K562 (cell line): ENCODE data around the gene NAA80. TPM values are rescaled to one million over a fixed set of nuclear protein-coding genes. Genes with fewer than 3 reads are reported as not detected.

Experiments used
- ARID1B ChIP-seq: fragments of 450-650 bp; IDR thresholded peaks from 2 replicates; pipeline ENCODE4 v1.6.1; 2016; ENCODE audit warnings: antibody characterized with exemption, mild to moderate bottlenecking, inconsistent platforms
- BMI1 ChIP-seq: fragments of 150-350 bp; IDR thresholded peaks from 2 replicates; pipeline ENCODE4 v1.6.1; 2014; ENCODE audit warnings: low read length
- BRCA1 ChIP-seq, 2 experiments: fragments of 450-650 bp in 1 of 2; sonication (generic) in 1 of 2; formaldehyde crosslinking in 1 of 2; IDR thresholded peaks; 2 replicates each; pipeline versions ENCODE4 v1.5.0 to v1.6.1; 2017 to 2020; ENCODE audit warnings: mild to moderate bottlenecking in 1 of 2, missing genetic modification reagents in 1 of 2
- ELK1 ChIP-seq: sonication (generic); formaldehyde crosslinking; IDR thresholded peaks from 2 replicates; pipeline ENCODE4 v1.8.1; 2022; ENCODE audit warnings: missing genetic modification reagents
- KAT7 ChIP-seq: sonication (generic); formaldehyde crosslinking; IDR thresholded peaks from 2 replicates; pipeline ENCODE4 v1.8.0; 2022; ENCODE audit warnings: missing genetic modification reagents, mild to moderate bottlenecking, borderline replicate concordance
- MAX ChIP-seq: sonication (generic); formaldehyde crosslinking; IDR thresholded peaks from 2 replicates; pipeline ENCODE4 v1.9.0; 2022; ENCODE audit warnings: mild to moderate bottlenecking, missing genetic modification reagents
- MEIS2 ChIP-seq: fragments of 450-650 bp; IDR thresholded peaks from 2 replicates; pipeline ENCODE4 v1.6.1; 2014; ENCODE audit warnings: mild to moderate bottlenecking; ENCODE audit not compliant: partially characterized antibody
- NFATC3 ChIP-seq: fragments of 450-650 bp; IDR thresholded peaks from 2 replicates; pipeline ENCODE4 v1.6.1; 2017; ENCODE audit warnings: mild to moderate bottlenecking
- NFIC ChIP-seq: fragments of 450-650 bp; IDR thresholded peaks from 2 replicates; pipeline ENCODE4 v1.6.1; 2017; ENCODE audit warnings: mild to moderate bottlenecking, inconsistent platforms
- POU5F1 ChIP-seq: fragments of 150-350 bp; IDR thresholded peaks from 2 replicates; pipeline ENCODE4 v1.6.1; 2014; ENCODE audit warnings: borderline replicate concordance, low read length, low read depth, mild to moderate bottlenecking; ENCODE audit not compliant: partially characterized antibody
- SIN3B ChIP-seq: fragments of 450-650 bp; IDR thresholded peaks from 2 replicates; pipeline ENCODE4 v1.6.1; 2017; ENCODE audit warnings: low read depth, mild to moderate bottlenecking, moderate library complexity
- TBP ChIP-seq: optimal IDR thresholded peaks from 2 replicates; pipeline ENCODE3; 2011; ENCODE audit warnings: low read depth, low read length, improper control_type of control experiment
- THAP12 ChIP-seq: fragments of 250-450 bp; sonication (Bioruptor Pico); IDR thresholded peaks from 2 replicates; pipeline ENCODE4 v1.9.0; 2021; ENCODE audit warnings: mild to moderate bottlenecking, inconsistent platforms
- U2AF1 ChIP-seq: fragments of 200-400 bp; formaldehyde crosslinking; optimal IDR thresholded peaks from 2 replicates; pipeline ENCODE3; 2017; ENCODE audit warnings: mild to moderate bottlenecking, low read depth, low read length, moderate library complexity
- UBTF ChIP-seq, 2 experiments: IDR thresholded peaks; 2 replicates each; pipeline ENCODE4 v1.6.1; 2012; ENCODE audit warnings: improper control_type of control experiment in 2 of 2, low read depth in 2 of 2, low read length in 2 of 2, borderline replicate concordance in 1 of 2
- USF2 ChIP-seq: sonication (generic); formaldehyde crosslinking; IDR thresholded peaks from 2 replicates; pipeline ENCODE4 v1.5.0; 2020; ENCODE audit warnings: missing genetic modification reagents
- XRCC5 ChIP-seq: fragments of 200-400 bp; formaldehyde crosslinking; IDR thresholded peaks from 2 replicates; pipeline ENCODE4 v1.6.1; 2017; ENCODE audit warnings: low read depth, mild to moderate bottlenecking, low read length
- ZBED1 ChIP-seq: IDR thresholded peaks from 2 replicates; pipeline ENCODE4 v1.6.1; 2014
- ZFP36 ChIP-seq: fragments of 150-350 bp; IDR thresholded peaks from 2 replicates; pipeline ENCODE4 v1.6.1; 2018; ENCODE audit warnings: low read length, low read depth; ENCODE audit not compliant: partially characterized antibody
- ZNF174 ChIP-seq: fragments of 250-450 bp; sonication (Bioruptor Pico); IDR thresholded peaks from 2 replicates; pipeline ENCODE4 v1.4.0; 2020; ENCODE audit warnings: mild to moderate bottlenecking
- ZNF324 ChIP-seq: fragments of 250-450 bp; sonication (Bioruptor Pico); IDR thresholded peaks from 2 replicates; pipeline ENCODE4 v1.4.0; 2020; ENCODE audit warnings: mild to moderate bottlenecking
- ZNF354B ChIP-seq: fragments of 250-450 bp; sonication (Bioruptor Pico); IDR thresholded peaks from 2 replicates; pipeline ENCODE4 v1.4.0; 2020
- ZNF695 ChIP-seq: fragments of 450-650 bp; formaldehyde crosslinking; IDR thresholded peaks from 2 replicates; pipeline ENCODE4 v1.4.0; 2020; ENCODE audit warnings: mild to moderate bottlenecking, moderate library complexity
- polyA plus RNA-seq, 8 experiments: library from polyadenylated mRNA; depleted of rRNA in 4 of 8; stranded (reverse) in 5 of 8; unstranded in 3 of 8; fragments of >200 nt; fragmentation: Nextera tagmentation in 2 of 8; fragmentation: Illumina TruSeq in 1 of 8; extraction: Ambion mirVana in 2 of 8; extraction: Trizol in 1 of 8; gene quantifications; 2 replicates each; pipeline versions ENCODE4 v1.2.1 to v1.2.3, GENCODE V29; 2011 to 2014; ENCODE audit warnings: inconsistent platforms in 1 of 8, missing spikeins in 1 of 8
- total RNA-seq, 7 experiments: library from RNA; depleted of rRNA in 6 of 7; stranded (reverse); fragments of >200 nt in 6 of 7; fragmentation: Illumina TruSeq in 2 of 7; extraction: Trizol in 2 of 7; gene quantifications; 2 replicates each; pipeline versions ENCODE4 v1.2.1 to v1.2.3, GENCODE V29; 2011 to 2021; ENCODE audit warnings: low replicate concordance in 1 of 7

Gene NAA80
- total and polyA plus RNA-seq, 9 of the 15 experiments (the other 6 are each of a cell fraction or from before 2014, with no cell fraction given) = 0.82 to 24.0 (median 8.6) TPM

- no peak; a peak in 1 of 4 replicates for TF ChIP-seq UBTF (IDR thresholded peaks at IDR 0.05; ENCODE audit: borderline replicate concordance in 1 of 2, low read depth in 2 of 2, low read length in 2 of 2)
- no peak for TF ChIP-seq ZBED1
- TF ChIP-seq ZNF324 (CRISPR knock-in tag) = no peak
- TF ChIP-seq TBP = peak; percentile 43
- no peak for TF ChIP-seq NFIC
- TF ChIP-seq ARID1B = no peak
- no peak for TF ChIP-seq BRCA1 (IDR thresholded peaks at IDR 0.05)
- no peak for TF ChIP-seq BRCA1 (CRISPR knock-in tag; IDR thresholded peaks at IDR 0.05)
- no peak for TF ChIP-seq NFATC3
- TF ChIP-seq USF2 = no peak
- TF ChIP-seq MEIS2 = peak; percentile 58
- no peak for TF ChIP-seq U2AF1
- TF ChIP-seq XRCC5 = no peak
- no peak for TF ChIP-seq BMI1
- TF ChIP-seq ZNF695 = no peak
- TF ChIP-seq MAX (CRISPR knock-in tag) = peak; percentile 94
- no peak for TF ChIP-seq ELK1 (CRISPR knock-in tag)
- no peak for TF ChIP-seq SIN3B
- TF ChIP-seq POU5F1 = no peak
- TF ChIP-seq ZFP36 = no peak
- TF ChIP-seq ZNF174 (CRISPR knock-in tag) = no peak
- TF ChIP-seq KAT7 = no peak; the same call in 1 of the 2 replicates
- TF ChIP-seq ZNF354B (CRISPR knock-in tag) = no peak
- peak; percentile 51; the same call in 1 of the 2 replicates for TF ChIP-seq THAP12
Observed at GRCh38 chr3:50337175-50337861, 38.1 kb upstream of the NAA80 start (continued).
